Osteoblast (primary cell): ENCODE measurements around the gene FAM227A. TPM values are rescaled to one million over a fixed set of nuclear protein-coding genes. Genes with fewer than 3 reads are reported as not detected.

ENCODE experiments used
- DNase-seq: peaks from one replicate; pipeline ENCODE4 v3.0.0; 2011; ENCODE audit warnings: low spot score, mixed read lengths; ENCODE audit not compliant: insufficient read length; ENCODE audit errors: missing footprints
- H2AFZ ChIP-seq: 2 replicates; pipeline ENCODE4 v1.6.0; 2011; ENCODE audit warnings: mild to moderate bottlenecking, low read length
- H3K27ac ChIP-seq: 2 replicates; pipeline ENCODE4 v1.5.1; 2011; ENCODE audit warnings: mild to moderate bottlenecking, low read depth, low read length, moderate library complexity
- H3K27me3 ChIP-seq: 2 replicates; pipeline ENCODE4 v1.6.0; 2012; ENCODE audit warnings: mild to moderate bottlenecking, control low read depth, inconsistent platforms, low read length, moderate library complexity; ENCODE audit not compliant: insufficient read depth
- H3K36me3 ChIP-seq: 2 replicates; pipeline ENCODE4 v1.5.1; 2011; ENCODE audit warnings: mild to moderate bottlenecking, low read length, control low read depth, moderate library complexity; ENCODE audit not compliant: insufficient read depth
- H3K4me1 ChIP-seq: 2 replicates; pipeline ENCODE4 v1.5.1; 2011; ENCODE audit warnings: mild to moderate bottlenecking, low read length, control low read depth, moderate library complexity; ENCODE audit not compliant: insufficient read depth
- H3K4me2 ChIP-seq: 2 replicates; pipeline ENCODE4 v1.6.0; 2011; ENCODE audit warnings: mild to moderate bottlenecking, low read length; ENCODE audit not compliant: insufficient read depth
- H3K4me3 ChIP-seq: fragments of 200-600 bp; sonication (generic); 3 replicates; pipeline ENCODE4 v1.5.1; 2012; ENCODE audit warnings: mild to moderate bottlenecking, low read length, inconsistent platforms; ENCODE audit not compliant: insufficient read depth
- H3K79me2 ChIP-seq: 2 replicates; pipeline ENCODE4 v1.6.0; 2012; ENCODE audit warnings: mild to moderate bottlenecking, low read length, control low read depth, inconsistent platforms; ENCODE audit not compliant: insufficient read depth
- H3K9me3 ChIP-seq: 2 replicates; pipeline ENCODE4 v1.5.1; 2011; ENCODE audit warnings: low read depth, low read length, control low read depth
- H4K20me1 ChIP-seq: 2 replicates; pipeline ENCODE4 v1.6.0; 2012; ENCODE audit warnings: mild to moderate bottlenecking, low read length, control low read depth; ENCODE audit not compliant: insufficient read depth
- total RNA-seq: library from RNA; depleted of rRNA; stranded (reverse); fragments of >200 nt; gene quantifications from 2 replicates; pipeline ENCODE4 v1.2.3, GENCODE V29; 2012
- TF ChIP-seq, protein P1 (sequence below): IDR thresholded peaks from 2 replicates; pipeline ENCODE4 v1.5.1; 2011; ENCODE audit warnings: mild to moderate bottlenecking, low read depth, low read length, moderate library complexity; ENCODE audit errors: extremely low read depth

FAM227A gene
- total RNA-seq, 1 donor, result 3.3 TPM

DNA sequence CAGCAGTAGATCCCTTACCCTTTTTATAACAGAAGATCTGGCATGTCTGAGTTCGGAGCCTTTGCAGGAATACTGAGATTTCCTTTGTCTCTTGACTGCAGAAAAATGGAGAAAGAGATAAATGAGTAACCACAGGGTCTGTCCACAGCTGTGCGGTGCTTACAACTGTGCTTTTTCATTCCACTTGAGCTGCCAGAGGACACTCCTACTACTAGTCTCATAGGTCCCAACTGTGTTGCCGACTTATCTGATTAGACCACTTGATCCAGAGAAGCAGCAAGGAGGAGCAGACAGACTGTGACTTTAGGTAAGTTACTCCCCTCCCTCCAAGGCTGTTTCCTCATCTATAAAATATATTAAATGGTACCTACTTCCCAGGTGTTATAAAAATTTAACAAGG lies 17.5 kb downstream of the FAM227A start:
- Histone ChIP-seq H4K20me1 (no peaks in the 10 kb centered on the region), H3K4me2 (no peak overlapping the region), H3K4me3 (no peak overlapping the region), H3K79me2 (no peaks in the 10 kb centered on the region), H3K4me1 (no peaks in the 10 kb centered on the region), H2AFZ (no peak overlapping the region), H3K36me3 (peaks cover 8% of the 10 kb centered on the region), H3K9me3 (no peaks in the 10 kb centered on the region), H3K27me3 (no peaks in the 10 kb centered on the region), H3K27ac (no peak overlapping the region)
- DNase-seq, result no peak
- TF ChIP-seq, protein P1, sequence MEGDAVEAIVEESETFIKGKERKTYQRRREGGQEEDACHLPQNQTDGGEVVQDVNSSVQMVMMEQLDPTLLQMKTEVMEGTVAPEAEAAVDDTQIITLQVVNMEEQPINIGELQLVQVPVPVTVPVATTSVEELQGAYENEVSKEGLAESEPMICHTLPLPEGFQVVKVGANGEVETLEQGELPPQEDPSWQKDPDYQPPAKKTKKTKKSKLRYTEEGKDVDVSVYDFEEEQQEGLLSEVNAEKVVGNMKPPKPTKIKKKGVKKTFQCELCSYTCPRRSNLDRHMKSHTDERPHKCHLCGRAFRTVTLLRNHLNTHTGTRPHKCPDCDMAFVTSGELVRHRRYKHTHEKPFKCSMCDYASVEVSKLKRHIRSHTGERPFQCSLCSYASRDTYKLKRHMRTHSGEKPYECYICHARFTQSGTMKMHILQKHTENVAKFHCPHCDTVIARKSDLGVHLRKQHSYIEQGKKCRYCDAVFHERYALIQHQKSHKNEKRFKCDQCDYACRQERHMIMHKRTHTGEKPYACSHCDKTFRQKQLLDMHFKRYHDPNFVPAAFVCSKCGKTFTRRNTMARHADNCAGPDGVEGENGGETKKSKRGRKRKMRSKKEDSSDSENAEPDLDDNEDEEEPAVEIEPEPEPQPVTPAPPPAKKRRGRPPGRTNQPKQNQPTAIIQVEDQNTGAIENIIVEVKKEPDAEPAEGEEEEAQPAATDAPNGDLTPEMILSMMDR, result no peak

DNA sequence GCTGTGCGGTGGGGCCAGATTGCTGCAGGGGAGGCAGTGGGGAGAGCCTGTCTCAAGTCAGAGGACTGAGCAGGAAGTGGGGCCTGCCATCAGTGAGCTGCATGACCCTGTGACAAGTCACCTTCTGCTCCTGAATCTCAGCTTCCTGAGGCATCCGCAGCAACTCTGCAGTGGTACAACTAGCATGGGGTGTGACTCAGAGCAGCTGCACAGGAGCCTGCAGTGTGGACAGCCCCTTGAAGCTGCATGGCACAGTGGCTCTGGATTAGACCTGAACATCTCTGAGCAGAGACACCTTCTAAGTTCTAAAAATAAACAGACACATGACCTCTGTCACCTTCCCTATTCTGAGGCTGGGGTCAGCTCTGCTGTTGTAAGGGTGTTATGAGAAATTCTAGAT lies 18.0 kb downstream of the FAM227A start:
- no peak for DNase-seq

DNA sequence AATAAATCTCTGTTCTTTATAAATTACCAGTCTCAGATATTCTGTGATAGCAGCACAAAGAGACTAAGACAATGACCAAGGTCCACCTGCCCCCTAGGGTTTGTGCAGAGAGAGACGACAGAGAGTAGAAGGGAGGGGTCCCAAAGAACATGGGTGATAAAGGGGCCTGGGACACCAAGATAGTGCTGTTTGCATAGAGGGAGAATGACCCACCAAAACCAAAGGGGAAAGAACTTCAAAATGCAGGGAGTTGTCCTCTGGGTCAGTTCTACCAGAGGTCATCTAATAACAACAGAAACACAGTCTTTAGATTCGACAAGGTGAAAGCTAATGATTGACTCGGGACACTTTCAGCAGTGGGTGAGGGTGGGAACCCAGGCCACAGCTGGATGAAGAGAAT lies 23.7 kb downstream of the FAM227A start:
- TF ChIP-seq, protein P1, result no peak

More for the DNA sequence above, 18.0 kb downstream of the FAM227A start:
- Histone ChIP-seq H3K27me3 (no peaks in the 10 kb centered on the region), H3K27ac (no peak overlapping the region), H3K4me2 (no peak overlapping the region), H3K9me3 (no peaks in the 10 kb centered on the region), H3K4me3 (no peak overlapping the region), H3K4me1 (no peaks in the 10 kb centered on the region), H3K36me3 (peaks cover 8% of the 10 kb centered on the region), H3K79me2 (no peaks in the 10 kb centered on the region), H2AFZ (no peak overlapping the region), H4K20me1 (no peaks in the 10 kb centered on the region)
- TF ChIP-seq, protein P1, result no peak

DNA sequence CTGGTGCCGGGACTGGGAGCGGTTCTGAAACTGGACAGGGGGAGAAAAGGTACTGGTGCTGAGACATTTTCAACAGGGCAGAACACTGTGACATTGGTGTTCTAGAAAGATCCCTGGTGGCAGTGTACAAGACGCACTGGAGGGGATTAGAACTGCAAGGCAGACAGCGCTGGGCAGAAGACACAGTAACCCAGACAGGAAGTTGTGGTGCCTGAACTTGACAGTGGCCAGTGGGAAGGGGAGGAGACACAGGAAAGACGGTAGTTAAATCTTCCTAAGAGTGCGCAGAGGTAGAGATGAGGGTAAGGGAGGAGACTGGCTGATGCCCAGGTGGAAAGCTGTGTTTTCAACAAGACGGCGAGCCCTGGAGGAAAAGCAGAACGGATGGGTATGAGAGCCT lies 24.5 kb downstream of the FAM227A start:
- Histone ChIP-seq H3K4me2 (no peak overlapping the region), H3K27ac (no peak overlapping the region), H3K4me3 (no peak overlapping the region), H3K36me3 (peaks cover 8% of the 10 kb centered on the region), H4K20me1 (no peaks in the 10 kb centered on the region), H3K27me3 (no peaks in the 10 kb centered on the region), H2AFZ (no peak overlapping the region), H3K9me3 (no peaks in the 10 kb centered on the region), H3K79me2 (no peaks in the 10 kb centered on the region), H3K4me1 (no peaks in the 10 kb centered on the region)
- TF ChIP-seq, protein P1, result no peak
- DNase-seq, result no peak

More for the DNA sequence above, 23.7 kb downstream of the FAM227A start:
- Histone ChIP-seq H3K4me2 (no peak overlapping the region), H4K20me1 (no peaks in the 10 kb centered on the region), H3K27me3 (no peaks in the 10 kb centered on the region), H3K27ac (no peak overlapping the region), H2AFZ (no peak overlapping the region), H3K4me3 (no peak overlapping the region), H3K4me1 (no peaks in the 10 kb centered on the region), H3K36me3 (peaks cover 8% of the 10 kb centered on the region), H3K9me3 (no peaks in the 10 kb centered on the region), H3K79me2 (no peaks in the 10 kb centered on the region)
- no peak for DNase-seq
